Fibroblast of lung (primary cell): Measurements from ENCODE around the gene PELO.

Source experiments
- EZH2 ChIP-seq: IDR thresholded peaks from 2 replicates; pipeline ENCODE4 v1.5.1; 2012; ENCODE audit warnings: low read length, control low read depth, mild to moderate bottlenecking; ENCODE audit errors: missing control alignments
- TF ChIP-seq, protein P1 (sequence below), 2 donors: IDR thresholded peaks in 1 of 2; conservative IDR thresholded peaks in 1 of 2; 1 replicate in 1 of 2; 2 replicates in 1 of 2; pipeline ENCODE4 v1.5.1; 2011 to 2012; ENCODE audit warnings: low read length in 2 of 2, control low read depth in 1 of 2, inconsistent platforms in 1 of 2, low read depth in 1 of 2, mild to moderate bottlenecking in 1 of 2

DNA sequence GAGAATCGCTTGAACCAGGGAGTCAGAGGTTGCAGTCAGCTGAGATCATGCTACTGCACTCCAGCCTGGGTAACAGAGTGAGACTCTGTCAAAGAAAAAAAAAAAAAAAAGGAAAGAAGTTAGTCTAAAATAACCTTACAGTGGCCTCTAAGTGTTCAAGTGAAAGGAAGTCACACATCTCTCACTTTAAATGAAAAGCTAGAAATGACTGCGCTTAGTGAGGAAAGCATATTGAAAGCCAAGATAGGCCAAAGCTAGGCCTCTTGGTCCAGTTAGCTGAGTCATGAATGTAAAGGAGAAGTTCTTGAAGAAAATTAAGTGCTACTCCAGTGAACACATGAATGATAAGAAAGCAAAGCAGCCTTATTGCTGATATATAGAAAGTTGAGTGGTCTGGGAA is 38.1 kb downstream of the PELO start:
- TF ChIP-seq, protein P1, sequence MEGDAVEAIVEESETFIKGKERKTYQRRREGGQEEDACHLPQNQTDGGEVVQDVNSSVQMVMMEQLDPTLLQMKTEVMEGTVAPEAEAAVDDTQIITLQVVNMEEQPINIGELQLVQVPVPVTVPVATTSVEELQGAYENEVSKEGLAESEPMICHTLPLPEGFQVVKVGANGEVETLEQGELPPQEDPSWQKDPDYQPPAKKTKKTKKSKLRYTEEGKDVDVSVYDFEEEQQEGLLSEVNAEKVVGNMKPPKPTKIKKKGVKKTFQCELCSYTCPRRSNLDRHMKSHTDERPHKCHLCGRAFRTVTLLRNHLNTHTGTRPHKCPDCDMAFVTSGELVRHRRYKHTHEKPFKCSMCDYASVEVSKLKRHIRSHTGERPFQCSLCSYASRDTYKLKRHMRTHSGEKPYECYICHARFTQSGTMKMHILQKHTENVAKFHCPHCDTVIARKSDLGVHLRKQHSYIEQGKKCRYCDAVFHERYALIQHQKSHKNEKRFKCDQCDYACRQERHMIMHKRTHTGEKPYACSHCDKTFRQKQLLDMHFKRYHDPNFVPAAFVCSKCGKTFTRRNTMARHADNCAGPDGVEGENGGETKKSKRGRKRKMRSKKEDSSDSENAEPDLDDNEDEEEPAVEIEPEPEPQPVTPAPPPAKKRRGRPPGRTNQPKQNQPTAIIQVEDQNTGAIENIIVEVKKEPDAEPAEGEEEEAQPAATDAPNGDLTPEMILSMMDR (conservative IDR thresholded peaks at IDR 0.05 in 1 of 2, IDR thresholded peaks at IDR 0.05 in 1 of 2; ENCODE audit: low read depth in 1 of 2, low read length in 2 of 2): no peak
- TF ChIP-seq EZH2: no peak
